Pancreas (tissue), 10 donors: Measurements from ENCODE around the gene MACROD2. TPM values are rescaled to one million over a fixed set of nuclear protein-coding genes. Genes with fewer than 3 reads are reported as not detected.
"Not testable (repeated sequence)": the region's sequence is repeated elsewhere in the genome, so short reads cannot be mapped to it uniquely, and the experiment has no call there.

Experiments used
- ATAC-seq, 4 donors: fragments of 200-7000 bp; cut with Tn5 transposase; one replicate each; pipeline versions ENCODE4 v1.8.0 to v1.9.1; 2020; ENCODE audit warnings: mild to moderate bottlenecking in 4 of 4, moderate library complexity in 4 of 4
- DNase-seq, 6 donors: peaks; one replicate each; pipeline ENCODE4 v3.0.0-alpha.2; 2020
- FAIRE-seq: peaks from 2 replicates; lab custom pipeline; 2012; peaks lifted over from hg19 to GRCh38; lab: Jason Lieb, UNC
- H3K27ac ChIP-seq, 4 donors: fragments of 200-600 bp; sonication (generic); 1 replicate in 3 of 4; 2 replicates in 1 of 4; pipeline versions ENCODE4 v1.5.0 to v1.8.0; 2020
- H3K27me3 ChIP-seq, 4 donors: fragments of 200-600 bp; one replicate each; pipeline ENCODE4 v1.8.0; 2021
- H3K36me3 ChIP-seq, 3 donors: fragments of 200-600 bp; sonication (generic) in 1 of 3; one replicate each; pipeline versions ENCODE4 v1.5.0 to v1.8.0; 2020 to 2021
- H3K4me1 ChIP-seq, 3 donors: fragments of 200-600 bp; one replicate each; pipeline ENCODE4 v1.8.0; 2021
- H3K4me3 ChIP-seq, 4 donors: fragments of 200-600 bp; sonication (generic) in 2 of 4; one replicate each; pipeline versions ENCODE4 v1.5.0 to v1.8.0; 2020 to 2021
- H3K9me3 ChIP-seq, 4 donors: fragments of 200-600 bp; one replicate each; pipeline ENCODE4 v1.8.0; 2021
- WGBS, 2 donors: extraction: QIAGEN DNeasy Blood & Tissue Kit; methylation state at CpG; one replicate each; pipeline ENCODE4 v1.1.7; 2013; 5-methylcytosine and 5-hydroxymethylcytosine counted together
- intact Hi-C, 3 donors: fragments of 100-400 bp; cut with DNase I; formaldehyde crosslinking; loops; one replicate each; pipeline versions ENCODE4 v1.11.1 to v1.14.2; 2022
- polyA plus RNA-seq, 2 donors: library from polyadenylated mRNA; stranded (reverse); fragments of 200-250 nt; gene quantifications; one replicate each; pipeline ENCODE4 v1.2.3, GENCODE V29; 2013
- total RNA-seq, 6 donors: library from RNA; stranded (reverse); fragmentation: NEBNext Ultra II Directional in 4 of 6; extraction: Animal tissue kit (Norgen Biotek cat#: 25700) in 4 of 6; gene quantifications; one replicate each; pipeline versions ENCODE4 v1.2.1 to v1.2.4, GENCODE V29; 2021 to 2023
- TF ChIP-seq, protein P1 (sequence below), 4 donors: fragments of 200-600 bp; sonication (generic) in 3 of 4; IDR thresholded peaks; one replicate each; pipeline versions ENCODE4 v1.5.0 to v1.8.0; 2021; ENCODE audit warnings: antibody characterized with exemption in 4 of 4
- donor health status: healthy with polysubstance abuse.
- donor health status: DM: no; HTN: no; CAD: no; lungs with moderate emphysema.
- donor health status: DM: no; HTN: no; CAD: no.
- donor health status: control.
- donor health status: control.
- donor health status: Bipolar disorder and iron deficiency.
- donor health status: DM: yes; HTN: yes; CAD: no.
- donor health status: DM: no; HTN: no; CAD: no.
- donor health status: DM: no; HTN: no; CAD: no.
- donor health status: DM: yes; HTN: yes; CAD: no.

The MACROD2 gene
- total and polyA plus RNA-seq, 8 donors, result 1.7 to 4.9 (median 2.7) TPM

DNA sequence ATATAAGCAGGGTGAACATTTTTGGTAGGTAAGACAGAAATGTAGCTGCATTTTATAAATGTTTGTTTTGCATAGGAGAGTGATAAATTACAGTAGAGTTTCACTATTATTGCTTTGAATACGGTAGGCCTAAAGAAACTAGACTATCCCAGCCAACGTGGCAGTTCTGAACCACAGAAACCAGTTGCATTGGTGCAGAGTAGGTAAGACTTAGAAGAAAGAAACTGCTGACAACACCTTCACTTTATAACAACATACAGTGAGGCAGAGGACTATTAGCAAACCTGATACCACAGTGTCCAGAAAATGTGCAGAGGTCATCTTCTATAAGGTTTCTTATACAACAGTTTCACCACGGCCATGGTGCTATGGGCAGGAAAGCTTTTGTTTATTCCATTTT, 2011.8 kb downstream of the MACROD2 start:
- Histone ChIP-seq H3K27me3 (no peaks in the 10 kb centered on the region), H3K4me1 (no peaks in the 10 kb centered on the region), H3K27ac (no peak overlapping the region), H3K36me3 (no peaks in the 10 kb centered on the region), H3K4me3 (no peak overlapping the region), H3K9me3 (no peaks in the 10 kb centered on the region)
- DNase-seq (no peak), FAIRE-seq (no peak), ATAC-seq (no peak)
- intact Hi-C loops, result no loop called here
- WGBS, 2 donors, result 76 to 79% methylated on average over 3 of the region's 3 CpGs
- TF ChIP-seq, protein P1, sequence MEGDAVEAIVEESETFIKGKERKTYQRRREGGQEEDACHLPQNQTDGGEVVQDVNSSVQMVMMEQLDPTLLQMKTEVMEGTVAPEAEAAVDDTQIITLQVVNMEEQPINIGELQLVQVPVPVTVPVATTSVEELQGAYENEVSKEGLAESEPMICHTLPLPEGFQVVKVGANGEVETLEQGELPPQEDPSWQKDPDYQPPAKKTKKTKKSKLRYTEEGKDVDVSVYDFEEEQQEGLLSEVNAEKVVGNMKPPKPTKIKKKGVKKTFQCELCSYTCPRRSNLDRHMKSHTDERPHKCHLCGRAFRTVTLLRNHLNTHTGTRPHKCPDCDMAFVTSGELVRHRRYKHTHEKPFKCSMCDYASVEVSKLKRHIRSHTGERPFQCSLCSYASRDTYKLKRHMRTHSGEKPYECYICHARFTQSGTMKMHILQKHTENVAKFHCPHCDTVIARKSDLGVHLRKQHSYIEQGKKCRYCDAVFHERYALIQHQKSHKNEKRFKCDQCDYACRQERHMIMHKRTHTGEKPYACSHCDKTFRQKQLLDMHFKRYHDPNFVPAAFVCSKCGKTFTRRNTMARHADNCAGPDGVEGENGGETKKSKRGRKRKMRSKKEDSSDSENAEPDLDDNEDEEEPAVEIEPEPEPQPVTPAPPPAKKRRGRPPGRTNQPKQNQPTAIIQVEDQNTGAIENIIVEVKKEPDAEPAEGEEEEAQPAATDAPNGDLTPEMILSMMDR (IDR thresholded peaks at IDR 0.05), result no peak

DNA sequence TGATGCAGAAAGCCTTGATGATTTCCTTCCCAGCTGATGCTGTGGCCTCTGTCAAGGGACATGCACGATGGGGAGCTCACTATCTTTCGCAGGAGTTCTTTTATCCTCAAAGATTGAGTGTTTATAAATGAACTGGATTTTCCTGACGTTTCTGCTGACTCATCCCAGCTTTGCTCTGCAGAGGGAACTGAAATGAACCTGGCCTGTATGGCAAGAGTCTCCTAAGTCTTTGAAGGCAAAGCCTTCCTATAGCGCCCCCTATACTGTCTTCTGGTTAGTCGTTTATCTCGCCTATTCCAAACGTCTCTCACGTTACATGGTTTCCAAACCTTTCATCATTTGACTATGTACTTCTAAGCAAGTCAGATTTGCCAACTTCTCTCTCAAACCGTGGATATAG, 2012.6 kb downstream of the MACROD2 start:
- Histone ChIP-seq H3K27ac (no peak overlapping the region), H3K27me3 (no peaks in the 10 kb centered on the region), H3K4me1 (no peaks in the 10 kb centered on the region), H3K4me3 (no peak overlapping the region), H3K36me3 (no peaks in the 10 kb centered on the region), H3K9me3 (no peaks in the 10 kb centered on the region)
- 62 to 76% methylated on average over 9 of the region's 9 CpGs for WGBS, 2 donors
- DNase-seq (no peak), ATAC-seq (no peak), FAIRE-seq (no peak)
- TF ChIP-seq, protein P1 (IDR thresholded peaks at IDR 0.05), result no peak
- intact Hi-C loops, result no loop called here

DNA sequence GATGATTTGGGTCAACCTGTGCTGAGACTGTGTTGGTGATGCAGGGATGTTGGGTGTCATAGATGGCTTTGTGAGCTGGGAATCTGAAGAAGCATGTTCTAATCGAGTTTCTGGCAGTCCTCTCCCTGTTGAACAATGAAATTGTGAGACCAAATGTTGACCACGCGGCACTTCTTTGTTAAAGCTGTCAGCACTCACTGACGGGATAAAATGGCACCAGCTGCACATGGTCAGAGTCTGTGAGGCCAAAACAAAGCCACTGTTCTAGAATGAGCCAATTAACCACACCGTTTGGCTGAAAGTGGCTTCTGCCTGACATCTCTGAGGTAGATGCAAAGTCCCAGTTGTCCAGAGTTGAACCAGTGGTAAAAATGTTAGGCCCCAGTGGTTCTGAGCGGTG, 2015.7 kb downstream of the MACROD2 start:
- no peak overlapping the region for H3K27ac ChIP-seq
- DNase-seq (no peak), ATAC-seq (no peak), FAIRE-seq (no peak)
- no peaks in the 10 kb centered on the region for H3K4me1 ChIP-seq
- H3K36me3 ChIP-seq, result no peaks in the 10 kb centered on the region
- no peaks in the 10 kb centered on the region for H3K27me3 ChIP-seq
- no peak overlapping the region for H3K4me3 ChIP-seq
- intact Hi-C loops, result no loop called here
- no peaks in the 10 kb centered on the region for H3K9me3 ChIP-seq
- TF ChIP-seq, protein P1 (IDR thresholded peaks at IDR 0.05), result no peak
- WGBS, 2 donors, result 62 to 64% methylated on average over 6 of the region's 6 CpGs

DNA sequence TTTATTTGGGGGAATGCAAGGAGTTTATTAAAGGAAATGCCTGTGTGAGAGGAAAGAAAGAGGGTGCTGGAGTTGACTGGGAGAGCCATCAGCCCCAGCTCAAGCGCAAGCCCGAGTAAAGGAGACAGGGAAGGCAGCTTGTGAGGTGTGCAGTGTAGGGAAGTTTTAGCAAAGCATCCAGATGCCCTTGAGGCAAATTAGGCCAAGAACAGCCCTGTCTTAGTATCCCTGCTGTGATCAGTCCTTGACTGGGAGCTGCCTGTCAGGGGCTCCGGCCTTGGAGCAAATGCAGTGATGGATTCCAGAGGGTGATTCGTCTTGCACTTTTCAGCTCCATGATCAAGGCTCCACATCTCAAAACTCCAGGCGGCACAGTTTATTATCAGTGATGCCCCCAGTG, 2016.2 kb downstream of the MACROD2 start:
- FAIRE-seq, result no peak
- Histone ChIP-seq H3K27me3 (no peaks in the 10 kb centered on the region), H3K4me3 (no peak overlapping the region), H3K27ac (no peak overlapping the region), H3K4me1 (no peaks in the 10 kb centered on the region), H3K9me3 (no peaks in the 10 kb centered on the region), H3K36me3 (no peaks in the 10 kb centered on the region)
- intact Hi-C loops, result no loop called here
- TF ChIP-seq, protein P1 (IDR thresholded peaks at IDR 0.05), result no peak
- ATAC-seq, result no peak
- 83 to 94% methylated on average over 5 of the region's 5 CpGs for WGBS, 2 donors
- DNase-seq, result no peak

DNA sequence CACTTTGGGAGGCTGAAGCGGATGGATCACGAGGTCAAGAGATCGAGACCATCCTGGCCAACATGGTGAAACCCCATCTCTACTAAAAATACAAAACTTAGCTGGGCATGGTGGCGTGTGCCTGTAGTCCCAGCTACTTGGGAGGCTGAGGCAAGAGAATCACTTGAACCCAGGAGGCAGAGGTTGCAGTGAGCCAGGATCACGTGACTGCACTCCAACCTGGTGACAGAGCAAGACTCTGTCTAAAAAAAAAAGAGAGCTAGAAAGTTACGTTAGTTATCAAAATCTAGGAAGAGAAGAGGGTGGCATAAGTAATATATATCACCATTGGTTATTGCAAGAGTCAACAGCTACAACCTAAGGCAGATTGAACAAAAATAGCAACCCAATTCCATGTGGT, 2017.6 kb downstream of the MACROD2 start:
- H3K27me3 ChIP-seq, intact Hi-C loops, H3K4me1 ChIP-seq, H3K27ac ChIP-seq, H3K4me3 ChIP-seq, ATAC-seq, FAIRE-seq, H3K9me3 ChIP-seq, H3K36me3 ChIP-seq, DNase-seq: not testable (repeated sequence)
- WGBS, 2 donors, result 72 to 80% methylated on average over 6 of the region's 6 CpGs
